ENCODE results near the gene SETBP1. TPM values are rescaled to one million over a fixed set of nuclear protein-coding genes. Genes with fewer than 3 reads are reported as not detected.

SETBP1 gene
- total and polyA plus RNA-seq, 9 of the 15 experiments (the other 6 are each of a cell fraction or from before 2014, with no cell fraction given), result under 0.01 to 0.13 (median 0.04) TPM

DNA sequence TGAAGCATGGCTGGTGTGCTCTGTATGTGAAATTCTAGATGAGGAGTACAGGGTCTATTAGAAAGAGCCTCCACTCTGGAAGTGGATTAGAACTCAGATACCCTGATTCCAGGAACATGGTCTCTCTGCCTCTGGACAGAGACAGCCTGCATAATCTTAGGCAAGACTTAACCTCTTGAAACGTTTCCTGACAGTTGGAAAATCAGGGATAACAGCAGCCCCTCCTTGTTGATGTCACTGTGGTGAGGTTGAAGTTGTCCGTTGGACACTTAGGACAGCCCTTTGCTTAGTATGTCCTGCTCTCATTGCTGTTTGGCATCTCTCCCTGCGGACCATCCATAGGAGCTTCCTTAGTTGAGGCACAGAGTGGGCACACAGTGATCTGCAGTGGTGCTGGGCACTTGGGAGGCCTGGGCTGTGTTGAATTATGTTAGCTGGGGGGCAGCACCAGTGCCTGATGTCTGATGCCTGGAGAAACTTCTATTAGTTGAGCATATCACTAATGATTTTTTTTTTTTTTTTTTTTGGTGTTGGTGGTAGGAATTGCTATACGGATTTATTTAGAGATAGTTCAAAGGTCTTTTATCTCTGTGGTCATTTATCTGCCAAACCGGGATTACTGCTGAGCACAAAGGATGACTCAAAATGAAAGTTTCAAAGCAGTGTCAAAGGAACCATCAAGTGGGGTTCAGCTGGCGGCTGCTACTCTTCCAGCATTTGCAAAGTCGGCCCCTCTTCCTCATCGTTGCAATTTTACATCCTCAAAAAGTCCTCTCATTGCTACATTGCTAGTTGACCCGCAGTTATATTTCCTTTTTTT is 28.8 kb downstream of the SETBP1 start:
- no peaks in the 10 kb centered on the region for H3K9me1 ChIP-seq (ENCODE audit: control insufficient read depth, insufficient read depth, low read length)
- H4K20me1 ChIP-seq (replicated peaks; ENCODE audit: control insufficient read depth, insufficient read depth, low read length), result no peaks in the 10 kb centered on the region
- no peak overlapping the region for H3K4me3 ChIP-seq
- CTCF ChIA-PET (ENCODE audit: low intra/inter-chr PET ratio), result no interaction called here
- H3K79me2 ChIP-seq (ENCODE audit: control insufficient read depth, insufficient read depth, low read length), result no peaks in the 10 kb centered on the region
- H3K9me3 ChIP-seq (replicated peaks; ENCODE audit: control insufficient read depth, insufficient read depth, low read depth, low read length), result no peaks in the 10 kb centered on the region; the same call in 1 of the 2 replicates
- H3K4me1 ChIP-seq (replicated peaks in 1 of 2; ENCODE audit: control insufficient read depth in 2 of 2, insufficient read depth in 2 of 2, low read length in 2 of 2), result no peaks in the 10 kb centered on the region
- FAIRE-seq (no peak), ATAC-seq (no peak), DNase-seq (ENCODE audit: extremely low read depth in 1 of 4, low spot score in 3 of 4) (no peak)
- H3K27ac ChIP-seq (ENCODE audit: extremely low read depth, low read depth, low read length), result no peak overlapping the region
- no TSS peak for BruUV-seq (replicated peaks)
- 1% methylated on average over 7 of the region's 9 CpGs for WGBS (ENCODE audit: insufficient coverage, low coverage, missing lambda C conversion rate)
- H3K4me2 ChIP-seq (ENCODE audit: insufficient read depth, low read length), result no peak overlapping the region
- intact Hi-C loops (cut with micrococcal nuclease) (no loop called here), in situ Hi-C loops (cut with MboI) (no loop called here)
- H3K9ac ChIP-seq (ENCODE audit: insufficient read depth in 1 of 2, low read depth in 2 of 2, low read length in 2 of 2), result no peak overlapping the region
- H2AFZ ChIP-seq (ENCODE audit: low read depth, low read length), result no peak overlapping the region
- H3K27me3 ChIP-seq (ENCODE audit: control insufficient read depth in 2 of 2, insufficient read depth in 2 of 2, low read length in 2 of 2), result peaks cover 0 to 10% of the 10 kb centered on the region in 2 experiments; a peak in 2 of 5 replicates
- no peaks in the 10 kb centered on the region for H3K36me3 ChIP-seq (ENCODE audit: control insufficient read depth, insufficient read depth, low read length)
- POLR2A ChIA-PET, result no interaction called here
- no peak for TF ChIP-seq MCM7 (IDR thresholded peaks at IDR 0.05)
- TF ChIP-seq, protein P1, sequence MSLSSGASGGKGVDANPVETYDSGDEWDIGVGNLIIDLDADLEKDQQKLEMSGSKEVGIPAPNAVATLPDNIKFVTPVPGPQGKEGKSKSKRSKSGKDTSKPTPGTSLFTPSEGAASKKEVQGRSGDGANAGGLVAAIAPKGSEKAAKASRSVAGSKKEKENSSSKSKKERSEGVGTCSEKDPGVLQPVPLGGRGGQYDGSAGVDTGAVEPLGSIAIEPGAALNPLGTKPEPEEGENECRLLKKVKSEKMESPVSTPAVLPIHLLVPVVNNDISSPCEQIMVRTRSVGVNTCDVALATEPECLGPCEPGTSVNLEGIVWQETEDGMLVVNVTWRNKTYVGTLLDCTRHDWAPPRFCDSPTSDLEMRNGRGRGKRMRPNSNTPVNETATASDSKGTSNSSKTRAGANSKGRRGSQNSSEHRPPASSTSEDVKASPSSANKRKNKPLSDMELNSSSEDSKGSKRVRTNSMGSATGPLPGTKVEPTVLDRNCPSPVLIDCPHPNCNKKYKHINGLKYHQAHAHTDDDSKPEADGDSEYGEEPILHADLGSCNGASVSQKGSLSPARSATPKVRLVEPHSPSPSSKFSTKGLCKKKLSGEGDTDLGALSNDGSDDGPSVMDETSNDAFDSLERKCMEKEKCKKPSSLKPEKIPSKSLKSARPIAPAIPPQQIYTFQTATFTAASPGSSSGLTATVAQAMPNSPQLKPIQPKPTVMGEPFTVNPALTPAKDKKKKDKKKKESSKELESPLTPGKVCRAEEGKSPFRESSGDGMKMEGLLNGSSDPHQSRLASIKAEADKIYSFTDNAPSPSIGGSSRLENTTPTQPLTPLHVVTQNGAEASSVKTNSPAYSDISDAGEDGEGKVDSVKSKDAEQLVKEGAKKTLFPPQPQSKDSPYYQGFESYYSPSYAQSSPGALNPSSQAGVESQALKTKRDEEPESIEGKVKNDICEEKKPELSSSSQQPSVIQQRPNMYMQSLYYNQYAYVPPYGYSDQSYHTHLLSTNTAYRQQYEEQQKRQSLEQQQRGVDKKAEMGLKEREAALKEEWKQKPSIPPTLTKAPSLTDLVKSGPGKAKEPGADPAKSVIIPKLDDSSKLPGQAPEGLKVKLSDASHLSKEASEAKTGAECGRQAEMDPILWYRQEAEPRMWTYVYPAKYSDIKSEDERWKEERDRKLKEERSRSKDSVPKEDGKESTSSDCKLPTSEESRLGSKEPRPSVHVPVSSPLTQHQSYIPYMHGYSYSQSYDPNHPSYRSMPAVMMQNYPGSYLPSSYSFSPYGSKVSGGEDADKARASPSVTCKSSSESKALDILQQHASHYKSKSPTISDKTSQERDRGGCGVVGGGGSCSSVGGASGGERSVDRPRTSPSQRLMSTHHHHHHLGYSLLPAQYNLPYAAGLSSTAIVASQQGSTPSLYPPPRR (CRISPR knock-in tag; IDR thresholded peaks at IDR 0.05; ENCODE audit: borderline replicate concordance), result no peak
- TF ChIP-seq POLR2G (IDR thresholded peaks at IDR 0.05; ENCODE audit: low read depth, low read length), result no peak
- no peak for TF ChIP-seq GATA2 (CRISPR knock-in tag; IDR thresholded peaks at IDR 0.05)
- TF ChIP-seq, protein P2, sequence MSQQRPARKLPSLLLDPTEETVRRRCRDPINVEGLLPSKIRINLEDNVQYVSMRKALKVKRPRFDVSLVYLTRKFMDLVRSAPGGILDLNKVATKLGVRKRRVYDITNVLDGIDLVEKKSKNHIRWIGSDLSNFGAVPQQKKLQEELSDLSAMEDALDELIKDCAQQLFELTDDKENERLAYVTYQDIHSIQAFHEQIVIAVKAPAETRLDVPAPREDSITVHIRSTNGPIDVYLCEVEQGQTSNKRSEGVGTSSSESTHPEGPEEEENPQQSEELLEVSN (IDR thresholded peaks at IDR 0.05; ENCODE audit: borderline replicate concordance in 1 of 2, extremely low read depth in 1 of 2, insufficient read depth in 1 of 2, insufficient read length in 1 of 2, low read depth in 1 of 2, low read length in 1 of 2, poor library complexity in 1 of 2, severe bottlenecking in 1 of 2), result no peak
- TF ChIP-seq, protein P3, sequence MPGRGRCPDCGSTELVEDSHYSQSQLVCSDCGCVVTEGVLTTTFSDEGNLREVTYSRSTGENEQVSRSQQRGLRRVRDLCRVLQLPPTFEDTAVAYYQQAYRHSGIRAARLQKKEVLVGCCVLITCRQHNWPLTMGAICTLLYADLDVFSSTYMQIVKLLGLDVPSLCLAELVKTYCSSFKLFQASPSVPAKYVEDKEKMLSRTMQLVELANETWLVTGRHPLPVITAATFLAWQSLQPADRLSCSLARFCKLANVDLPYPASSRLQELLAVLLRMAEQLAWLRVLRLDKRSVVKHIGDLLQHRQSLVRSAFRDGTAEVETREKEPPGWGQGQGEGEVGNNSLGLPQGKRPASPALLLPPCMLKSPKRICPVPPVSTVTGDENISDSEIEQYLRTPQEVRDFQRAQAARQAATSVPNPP (IDR thresholded peaks at IDR 0.05; ENCODE audit: borderline replicate concordance, insufficient read depth, insufficient read length), result no peak
- no peak for TF ChIP-seq CREB1 (IDR thresholded peaks at IDR 0.05)
- TF ChIP-seq CREB1 (CRISPR knock-in tag; IDR thresholded peaks at IDR 0.05), result no peak
- TF ChIP-seq, protein P4, sequence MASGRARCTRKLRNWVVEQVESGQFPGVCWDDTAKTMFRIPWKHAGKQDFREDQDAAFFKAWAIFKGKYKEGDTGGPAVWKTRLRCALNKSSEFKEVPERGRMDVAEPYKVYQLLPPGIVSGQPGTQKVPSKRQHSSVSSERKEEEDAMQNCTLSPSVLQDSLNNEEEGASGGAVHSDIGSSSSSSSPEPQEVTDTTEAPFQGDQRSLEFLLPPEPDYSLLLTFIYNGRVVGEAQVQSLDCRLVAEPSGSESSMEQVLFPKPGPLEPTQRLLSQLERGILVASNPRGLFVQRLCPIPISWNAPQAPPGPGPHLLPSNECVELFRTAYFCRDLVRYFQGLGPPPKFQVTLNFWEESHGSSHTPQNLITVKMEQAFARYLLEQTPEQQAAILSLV (tag; IDR thresholded peaks at IDR 0.05), result no peak
